HFF-Myc (cell line): ENCODE measurements around the gene MR1.

Source experiments
- DNase-seq: peaks from one replicate; pipeline ENCODE4 v3.0.0-alpha.2; 2011; ENCODE audit warnings: low read depth; ENCODE audit errors: extremely low read depth
- H3K4me3 ChIP-seq: replicated peaks from 2 replicates; pipeline ENCODE4 v1.5.1; 2011; ENCODE audit warnings: low read depth, mild to moderate bottlenecking, control low read depth, low read length
- TF ChIP-seq, protein P1 (sequence below): IDR thresholded peaks from 2 replicates; pipeline ENCODE4 v1.5.1; 2012; ENCODE audit warnings: mild to moderate bottlenecking, low read depth, low read length, control low read depth; ENCODE audit errors: missing control alignments

The MR1 gene

DNA sequence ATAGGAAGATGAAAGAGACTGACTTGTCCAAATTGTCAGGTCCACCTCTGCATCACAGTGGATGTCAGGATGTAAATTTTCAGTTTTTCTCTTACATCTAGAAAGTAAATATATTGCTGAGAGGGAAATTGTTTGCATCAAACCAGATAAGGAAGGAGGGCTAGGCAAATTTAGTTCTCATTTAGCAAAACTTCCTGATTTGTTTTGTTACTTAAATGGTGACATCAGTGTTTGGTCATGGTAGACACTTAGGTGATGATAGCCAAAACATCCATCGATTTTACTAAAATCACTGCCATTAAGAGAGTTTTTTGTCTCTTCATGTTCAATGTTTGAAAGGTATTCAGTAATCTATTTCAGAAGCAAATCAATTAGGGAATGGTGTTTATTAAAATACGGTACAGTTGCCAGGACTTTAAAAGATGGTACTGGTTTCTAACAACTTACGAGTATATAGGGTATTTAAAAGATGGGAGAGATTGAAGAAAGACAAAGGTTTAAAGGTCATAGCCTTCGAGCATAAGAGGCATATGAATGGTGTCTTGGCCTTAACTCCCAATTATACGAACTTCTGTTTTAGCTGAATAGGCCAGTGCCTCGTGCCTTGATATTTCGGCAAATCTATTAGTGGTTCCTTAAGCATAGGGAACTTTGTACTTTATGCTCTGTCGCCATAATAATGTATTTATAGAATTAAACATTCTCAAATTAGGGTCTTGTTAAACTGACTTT, 57.7 kb downstream of the MR1 start:
- TF ChIP-seq, protein P1, sequence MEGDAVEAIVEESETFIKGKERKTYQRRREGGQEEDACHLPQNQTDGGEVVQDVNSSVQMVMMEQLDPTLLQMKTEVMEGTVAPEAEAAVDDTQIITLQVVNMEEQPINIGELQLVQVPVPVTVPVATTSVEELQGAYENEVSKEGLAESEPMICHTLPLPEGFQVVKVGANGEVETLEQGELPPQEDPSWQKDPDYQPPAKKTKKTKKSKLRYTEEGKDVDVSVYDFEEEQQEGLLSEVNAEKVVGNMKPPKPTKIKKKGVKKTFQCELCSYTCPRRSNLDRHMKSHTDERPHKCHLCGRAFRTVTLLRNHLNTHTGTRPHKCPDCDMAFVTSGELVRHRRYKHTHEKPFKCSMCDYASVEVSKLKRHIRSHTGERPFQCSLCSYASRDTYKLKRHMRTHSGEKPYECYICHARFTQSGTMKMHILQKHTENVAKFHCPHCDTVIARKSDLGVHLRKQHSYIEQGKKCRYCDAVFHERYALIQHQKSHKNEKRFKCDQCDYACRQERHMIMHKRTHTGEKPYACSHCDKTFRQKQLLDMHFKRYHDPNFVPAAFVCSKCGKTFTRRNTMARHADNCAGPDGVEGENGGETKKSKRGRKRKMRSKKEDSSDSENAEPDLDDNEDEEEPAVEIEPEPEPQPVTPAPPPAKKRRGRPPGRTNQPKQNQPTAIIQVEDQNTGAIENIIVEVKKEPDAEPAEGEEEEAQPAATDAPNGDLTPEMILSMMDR: no peak
- no peak for DNase-seq
- peak overlapping the region; percentile 82 for H3K4me3 ChIP-seq

DNA sequence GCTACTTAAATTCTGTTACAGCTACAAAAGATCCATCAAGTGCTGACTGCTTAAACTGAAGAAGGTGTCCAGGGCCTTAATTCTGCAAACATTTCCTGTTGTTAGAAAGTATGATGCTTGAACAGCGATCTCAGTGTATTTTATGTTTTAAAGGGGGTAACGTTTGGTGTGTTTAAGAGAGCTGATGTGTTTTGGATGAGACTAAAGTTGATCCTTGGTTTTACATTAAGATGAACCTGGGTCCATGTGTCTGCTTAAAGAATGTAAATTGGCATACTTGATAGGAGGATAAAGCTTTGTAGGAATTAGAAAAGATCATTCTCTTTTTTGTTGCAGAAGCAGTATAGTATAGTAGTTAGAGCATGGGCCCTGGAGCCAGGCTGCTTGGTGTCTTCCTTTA, 58.3 kb downstream of the MR1 start:
- no peak for DNase-seq
- TF ChIP-seq, protein P1: no peak
- peak overlapping the region; percentile 82 for H3K4me3 ChIP-seq

DNA sequence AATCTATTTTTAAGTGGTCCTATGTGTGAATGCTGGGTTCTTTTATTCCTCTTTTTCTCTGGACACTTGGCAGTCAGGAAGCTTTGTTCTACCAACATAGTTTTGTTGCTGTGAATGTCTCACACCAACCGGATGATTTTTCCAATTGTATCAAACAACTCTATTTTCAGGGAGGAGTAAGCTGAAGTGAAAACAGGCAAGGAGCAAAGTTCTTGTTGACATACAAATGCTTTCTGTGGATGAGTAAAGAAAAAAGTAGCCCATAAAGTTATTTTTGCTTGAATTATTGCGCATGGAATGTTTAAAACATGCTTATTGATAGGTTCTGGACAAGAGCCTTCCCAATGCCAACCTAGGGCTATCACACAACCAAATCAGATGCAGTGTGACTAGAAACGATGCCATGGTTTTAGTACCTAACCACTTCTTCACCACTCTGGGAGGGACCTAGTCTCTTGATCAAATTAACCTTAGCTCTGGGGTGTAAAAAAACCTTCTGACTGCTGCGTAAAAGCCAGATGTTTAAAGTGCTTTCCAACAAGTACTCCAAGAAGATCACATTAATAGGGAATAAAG, 59.2 kb downstream of the MR1 start:
- TF ChIP-seq, protein P1: no peak
- no peak for DNase-seq
- H3K4me3 ChIP-seq: peak overlapping the region; percentile 82

DNA sequence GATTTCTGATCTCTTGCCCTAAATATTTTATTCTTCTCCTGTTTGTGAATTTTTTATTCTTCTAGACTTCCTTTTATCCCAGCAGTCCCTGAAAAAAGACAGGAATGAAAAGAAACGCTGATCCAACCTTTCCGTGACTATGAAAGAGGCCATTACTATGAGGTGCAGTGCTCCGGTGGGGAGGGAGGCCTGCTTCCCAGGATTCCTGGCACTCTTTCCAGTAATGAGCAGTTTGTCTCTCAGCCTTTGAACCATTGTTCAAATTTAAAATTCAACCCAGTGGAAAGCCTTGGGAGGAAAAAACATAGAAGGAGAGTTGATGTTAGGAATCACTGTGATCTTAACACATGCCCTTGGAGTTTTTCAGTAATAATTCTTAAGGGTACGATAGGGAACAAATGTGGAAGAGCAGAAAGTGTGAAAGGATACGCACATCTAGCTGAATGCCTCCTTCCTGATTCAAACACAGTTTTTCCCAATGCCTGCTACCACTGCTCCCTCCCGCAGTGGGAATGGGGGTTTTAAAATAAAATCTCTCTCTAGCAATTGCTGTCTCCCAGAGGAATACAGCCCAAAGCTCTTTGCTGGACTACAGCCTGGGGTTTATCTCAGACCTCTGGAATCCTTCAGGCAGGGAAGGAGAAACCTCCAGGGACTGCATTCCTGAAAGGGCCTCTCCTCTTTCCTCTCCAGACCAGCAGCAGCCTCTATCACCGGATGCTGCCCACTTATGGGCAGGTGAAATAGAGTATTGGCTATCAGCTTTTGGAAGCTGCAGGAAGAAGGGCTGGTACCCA, 60.8 kb downstream of the MR1 start:
- no peak for DNase-seq
- H3K4me3 ChIP-seq: no peak overlapping the region
- TF ChIP-seq, protein P1: no peak

DNA sequence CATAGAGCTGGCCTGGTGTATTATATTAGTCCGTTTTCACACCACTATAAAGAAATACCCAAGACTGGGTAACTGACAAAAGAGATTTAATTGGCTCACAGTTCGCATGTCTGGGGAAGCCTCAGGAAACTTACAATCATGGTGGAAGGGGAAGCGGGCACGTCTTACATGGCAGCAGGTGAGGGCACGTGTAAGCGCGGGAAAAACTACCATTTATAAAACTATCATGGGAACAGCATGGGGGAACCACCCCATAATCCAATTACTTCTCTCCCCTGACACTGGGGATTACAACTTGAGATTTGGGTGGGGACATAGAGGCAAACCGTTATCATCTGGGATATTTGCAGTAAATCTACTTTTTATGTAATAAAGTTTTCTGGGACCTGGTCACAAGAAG, 61.5 kb downstream of the MR1 start:
- no peak overlapping the region for H3K4me3 ChIP-seq
- TF ChIP-seq, protein P1: no peak
- DNase-seq: no peak

DNA sequence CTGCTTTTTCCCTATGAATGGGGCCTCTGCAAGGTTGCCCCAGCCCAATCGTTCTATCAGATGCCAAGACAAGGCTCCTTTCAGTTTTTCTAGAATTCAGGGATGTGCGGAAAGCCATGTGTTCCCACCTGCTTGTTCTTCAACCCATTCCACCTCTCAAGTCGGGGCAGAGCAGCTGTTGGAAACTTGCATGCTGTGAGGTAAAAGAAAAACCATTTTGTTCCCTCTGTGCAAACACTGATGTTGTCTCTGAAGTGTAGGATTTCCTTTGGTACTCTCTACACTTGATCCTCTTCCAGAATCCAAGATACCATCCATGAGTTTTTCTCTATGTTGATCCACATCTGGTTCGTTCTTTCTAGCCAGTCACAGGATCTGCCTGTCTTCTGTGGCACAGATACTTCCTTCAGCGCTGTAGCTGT, 62.0 kb downstream of the MR1 start:
- DNase-seq: no peak
- TF ChIP-seq, protein P1: no peak
- H3K4me3 ChIP-seq: no peak overlapping the region
